HG03442 (cell line): Measurements from ENCODE around the gene TARS2.

Experiments used
- ATAC-seq: cut with Tn5 transposase; IDR thresholded peaks from one replicate; pipeline ENCODE4 v1.9.1; 2021; ENCODE audit warnings: mild to moderate bottlenecking, moderate library complexity; ENCODE audit not compliant: unreplicated experiment

The TARS2 gene

GRCh38 chr1:150507912-150508864 lies 21.0 kb downstream of the TARS2 start, which contains the start of gene ECM1:
TSS of gene ECM1 (plus strand) at chr1:150508109. CDS start at chr1:150508210, 101 bp downstream.
- ATAC-seq: no peak

- no peak for ATAC-seq
These were observed 21.8 kb downstream of the TARS2 start for GRCh38 chr1:150508982-150509381.

- no peak for ATAC-seq
These were observed 24.3 kb downstream of the TARS2 start for GRCh38 chr1:150511551-150511950.

GRCh38 chr1:150511985-150512660 lies 24.9 kb downstream of the TARS2 start:
- no peak for ATAC-seq

- ATAC-seq: no peak
These were observed 25.6 kb downstream of the TARS2 start for GRCh38 chr1:150512846-150513245.

- ATAC-seq: no peak
These were observed 26.2 kb downstream of the TARS2 start for GRCh38 chr1:150513351-150513791.

GRCh38 chr1:150514260-150514659 lies 27.0 kb downstream of the TARS2 start:
- no peak for ATAC-seq

GRCh38 chr1:150514913-150515327 lies 27.7 kb downstream of the TARS2 start:
- ATAC-seq: no peak

- peak; percentile 97 for ATAC-seq
These were observed 28.3 kb downstream of the TARS2 start, which contains the start of gene FALEC for GRCh38 chr1:150515328-150516049. TSS of gene FALEC (plus strand) at chr1:150515752.

- ATAC-seq: no peak
These were observed 28.9 kb downstream of the TARS2 start for GRCh38 chr1:150516050-150516591.

- no peak for ATAC-seq
These were observed 29.4 kb downstream of the TARS2 start for GRCh38 chr1:150516616-150517015.

- ATAC-seq: no peak
These were observed 34.2 kb downstream of the TARS2 start for GRCh38 chr1:150521196-150521968.

GRCh38 chr1:150525348-150525747 lies 38.1 kb downstream of the TARS2 start:
- no peak for ATAC-seq

GRCh38 chr1:150528196-150528595 lies 41.0 kb downstream of the TARS2 start:
- ATAC-seq: no peak

- ATAC-seq: no peak
These were observed 41.8 kb downstream of the TARS2 start for GRCh38 chr1:150529017-150529416.

- ATAC-seq: no peak
These were observed 43.4 kb downstream of the TARS2 start for GRCh38 chr1:150530491-150531159.

- no peak for ATAC-seq
These were observed 45.6 kb downstream of the TARS2 start for GRCh38 chr1:150532860-150533259.

GRCh38 chr1:150534002-150534401 lies 46.8 kb downstream of the TARS2 start:
- no peak for ATAC-seq

GRCh38 chr1:150535511-150536287 lies 48.5 kb downstream of the TARS2 start:
- ATAC-seq: no peak
